AG04449 (cell line): ENCODE results near the gene NDUFB2.

Experiments
- CTCF ChIA-PET: fragments of 350-600 bp; formaldehyde crosslinking; extraction: SDS; loops from one replicate; lab custom pipeline; 2021; ENCODE audit warnings: antibody characterized with exemption; lab: Yijun Ruan, JAX
- POLR2A ChIA-PET: fragments of 400-600, 350-600 bp; formaldehyde crosslinking; extraction: SDS; loops from one replicate; lab custom pipeline; 2020; ENCODE audit warnings: antibody characterized with exemption, inconsistent platforms; lab: Yijun Ruan, JAX
- DNase-seq: peaks from one replicate; pipeline ENCODE4 v3.0.0-alpha.2; 2010; ENCODE audit warnings: low read depth, low spot score
- H3K4me3 ChIP-seq: 2 replicates; pipeline ENCODE4 v1.5.1; 2011; ENCODE audit warnings: low read depth, mild to moderate bottlenecking, control low read depth, low read length
- TF ChIP-seq, protein P1 (sequence below): IDR thresholded peaks from one replicate; pipeline ENCODE4 v1.5.1; 2011; ENCODE audit warnings: mild to moderate bottlenecking, moderate library complexity, low read length, control low read depth, inconsistent platforms; ENCODE audit not compliant: insufficient read depth; ENCODE audit errors: missing control alignments

NDUFB2 gene

DNA sequence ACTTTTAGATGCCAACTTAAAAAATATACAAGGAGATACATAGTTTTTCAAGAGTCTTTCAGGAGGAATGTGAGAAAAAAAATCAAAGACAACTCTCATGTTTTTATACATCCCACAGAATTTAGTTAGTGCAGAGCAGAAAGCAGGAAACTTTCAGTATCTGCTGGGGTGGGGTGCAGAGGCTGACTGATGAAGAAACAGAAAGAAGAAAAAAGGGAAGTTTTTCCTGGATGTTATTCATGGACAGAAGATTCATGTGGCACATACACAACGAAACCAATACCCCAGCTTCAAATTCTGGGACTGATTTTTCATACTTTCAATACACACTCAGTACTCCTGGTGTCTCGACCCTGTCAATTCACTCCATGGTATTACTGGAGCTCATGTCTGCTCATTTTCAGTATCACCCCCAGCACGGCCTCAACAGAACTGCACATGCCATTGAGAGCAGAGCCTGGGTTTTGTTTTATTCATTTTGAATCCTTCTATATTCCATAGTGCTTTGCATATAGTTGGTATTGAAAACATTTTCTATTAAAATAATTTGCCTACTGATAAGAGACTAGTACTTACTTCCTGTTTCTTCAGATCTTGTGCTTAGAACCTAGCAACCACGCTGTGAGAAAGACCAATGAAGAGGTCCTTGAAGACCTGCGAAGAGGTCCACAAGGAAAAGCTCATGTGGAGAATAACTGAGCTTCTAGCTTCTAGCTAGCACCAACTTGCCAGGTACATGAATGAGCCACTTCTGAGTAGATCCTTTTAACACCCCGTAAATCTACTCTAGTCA, 49.0 kb downstream of the NDUFB2 start:
- CTCF ChIA-PET, result interaction anchor here (0.7 to 1.3 kb wide), 4 partner anchors 10 to 65 kb away, joined by 3 to 5 read pairs (median 4); no protein-coding TSS in a partner anchor
- POLR2A ChIA-PET, result interaction anchor here (0.5 kb wide), 1 partner anchor 29 kb away, joined by 3 read pairs; no protein-coding TSS in a partner anchor
- TF ChIP-seq, protein P1, sequence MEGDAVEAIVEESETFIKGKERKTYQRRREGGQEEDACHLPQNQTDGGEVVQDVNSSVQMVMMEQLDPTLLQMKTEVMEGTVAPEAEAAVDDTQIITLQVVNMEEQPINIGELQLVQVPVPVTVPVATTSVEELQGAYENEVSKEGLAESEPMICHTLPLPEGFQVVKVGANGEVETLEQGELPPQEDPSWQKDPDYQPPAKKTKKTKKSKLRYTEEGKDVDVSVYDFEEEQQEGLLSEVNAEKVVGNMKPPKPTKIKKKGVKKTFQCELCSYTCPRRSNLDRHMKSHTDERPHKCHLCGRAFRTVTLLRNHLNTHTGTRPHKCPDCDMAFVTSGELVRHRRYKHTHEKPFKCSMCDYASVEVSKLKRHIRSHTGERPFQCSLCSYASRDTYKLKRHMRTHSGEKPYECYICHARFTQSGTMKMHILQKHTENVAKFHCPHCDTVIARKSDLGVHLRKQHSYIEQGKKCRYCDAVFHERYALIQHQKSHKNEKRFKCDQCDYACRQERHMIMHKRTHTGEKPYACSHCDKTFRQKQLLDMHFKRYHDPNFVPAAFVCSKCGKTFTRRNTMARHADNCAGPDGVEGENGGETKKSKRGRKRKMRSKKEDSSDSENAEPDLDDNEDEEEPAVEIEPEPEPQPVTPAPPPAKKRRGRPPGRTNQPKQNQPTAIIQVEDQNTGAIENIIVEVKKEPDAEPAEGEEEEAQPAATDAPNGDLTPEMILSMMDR, result no peak
- no peak for DNase-seq
- H3K4me3 ChIP-seq, result no peak overlapping the region

DNA sequence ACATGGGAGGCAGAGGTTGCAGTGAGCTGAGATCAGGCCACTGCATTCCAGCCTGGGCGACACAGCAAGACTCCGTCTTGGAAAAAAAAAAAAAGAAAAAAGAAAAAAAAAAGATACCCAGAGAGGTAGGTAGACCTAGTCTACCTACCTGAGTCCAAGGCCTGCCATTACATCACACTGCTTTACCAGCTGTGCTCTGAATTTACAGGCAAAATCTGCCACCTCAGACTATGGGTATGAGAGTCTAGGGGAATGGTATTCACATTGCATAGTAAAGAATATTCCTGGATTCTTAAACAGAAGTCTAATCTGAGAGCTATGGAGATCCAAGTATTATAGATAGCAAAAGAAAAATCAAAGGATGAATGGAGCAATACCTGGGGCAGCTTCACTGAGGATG, 50.2 kb downstream of the NDUFB2 start:
- POLR2A ChIA-PET, result no interaction called here
- CTCF ChIA-PET, result interaction anchor here (1.0 kb wide), 1 partner anchor 22 kb away, joined by 3 read pairs; no protein-coding TSS in a partner anchor

DNA sequence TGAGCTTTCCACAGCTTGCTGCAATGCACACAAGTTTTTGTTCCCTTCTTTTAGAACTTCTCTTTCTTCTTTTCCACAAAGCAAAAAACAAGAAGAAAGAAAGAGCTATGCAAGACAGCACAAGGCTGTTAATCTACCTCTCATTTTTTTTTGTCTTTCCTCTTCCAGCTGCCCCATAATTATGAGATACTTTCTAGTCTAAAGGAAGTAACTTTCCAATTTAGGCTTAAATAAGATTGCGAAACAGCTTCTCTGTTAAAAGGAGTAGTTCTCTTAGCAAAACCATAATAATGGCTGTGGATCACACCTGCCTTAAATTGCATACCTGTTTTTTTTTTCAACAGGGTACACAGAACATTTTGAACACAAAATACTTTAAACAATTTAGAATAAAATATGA, 56.0 kb downstream of the NDUFB2 start:
- TF ChIP-seq, protein P1, result no peak
- CTCF ChIA-PET, result interaction anchor here (1.2 kb wide), 1 partner anchor 9 kb away, joined by 3 read pairs; no protein-coding TSS in a partner anchor
- no peak overlapping the region for H3K4me3 ChIP-seq
- no peak for DNase-seq
- POLR2A ChIA-PET, result no interaction called here

More for the DNA sequence above, 50.2 kb downstream of the NDUFB2 start:
- TF ChIP-seq, protein P1, result no peak
- no peak overlapping the region for H3K4me3 ChIP-seq
- DNase-seq, result no peak

DNA sequence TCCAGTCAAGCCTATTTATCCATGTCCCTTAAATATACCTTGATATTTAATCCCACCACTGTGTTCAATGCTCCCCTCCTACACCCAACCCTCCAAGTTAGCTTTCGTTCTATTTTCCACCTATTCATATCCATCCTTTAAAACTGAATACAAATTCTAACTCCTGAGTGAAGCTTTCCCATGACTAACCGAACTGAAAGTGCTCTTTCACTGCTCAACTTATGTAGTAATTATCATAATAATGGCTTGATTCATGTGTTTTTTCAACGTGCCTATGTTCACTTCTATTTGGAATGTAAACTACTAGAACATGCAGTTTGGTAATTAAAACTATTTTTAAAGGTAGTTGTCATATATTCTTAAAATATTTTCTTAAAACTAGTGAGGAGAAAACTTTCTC, 58.0 kb downstream of the NDUFB2 start:
- no peak for DNase-seq
- CTCF ChIA-PET, result no interaction called here
- TF ChIP-seq, protein P1, result no peak
- POLR2A ChIA-PET, result no interaction called here
- no peak overlapping the region for H3K4me3 ChIP-seq
